Measurements from ENCODE around the gene LY6G5B.

Gene LY6G5B

DNA sequence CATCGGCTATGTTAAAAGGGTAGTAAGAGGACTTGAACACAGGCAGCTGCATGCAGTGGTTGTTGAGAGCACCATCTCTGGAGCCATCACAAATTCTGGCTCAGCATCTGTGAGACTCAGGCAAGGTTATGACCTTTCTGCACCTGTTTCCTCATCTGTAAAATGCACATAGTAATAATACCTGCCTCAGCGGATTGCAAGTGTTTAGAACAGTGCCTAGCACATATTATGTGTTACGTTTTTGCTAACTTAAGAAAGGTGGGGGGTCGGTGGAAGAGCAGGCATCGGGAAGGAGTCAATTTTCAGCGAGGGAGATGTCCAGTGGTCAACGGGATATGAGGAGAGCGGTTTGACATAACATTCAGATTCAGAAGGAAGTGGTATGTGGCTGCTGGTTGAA, 8.2 kb downstream of the LY6G5B start:
- TF ChIP-seq, protein P1, sequence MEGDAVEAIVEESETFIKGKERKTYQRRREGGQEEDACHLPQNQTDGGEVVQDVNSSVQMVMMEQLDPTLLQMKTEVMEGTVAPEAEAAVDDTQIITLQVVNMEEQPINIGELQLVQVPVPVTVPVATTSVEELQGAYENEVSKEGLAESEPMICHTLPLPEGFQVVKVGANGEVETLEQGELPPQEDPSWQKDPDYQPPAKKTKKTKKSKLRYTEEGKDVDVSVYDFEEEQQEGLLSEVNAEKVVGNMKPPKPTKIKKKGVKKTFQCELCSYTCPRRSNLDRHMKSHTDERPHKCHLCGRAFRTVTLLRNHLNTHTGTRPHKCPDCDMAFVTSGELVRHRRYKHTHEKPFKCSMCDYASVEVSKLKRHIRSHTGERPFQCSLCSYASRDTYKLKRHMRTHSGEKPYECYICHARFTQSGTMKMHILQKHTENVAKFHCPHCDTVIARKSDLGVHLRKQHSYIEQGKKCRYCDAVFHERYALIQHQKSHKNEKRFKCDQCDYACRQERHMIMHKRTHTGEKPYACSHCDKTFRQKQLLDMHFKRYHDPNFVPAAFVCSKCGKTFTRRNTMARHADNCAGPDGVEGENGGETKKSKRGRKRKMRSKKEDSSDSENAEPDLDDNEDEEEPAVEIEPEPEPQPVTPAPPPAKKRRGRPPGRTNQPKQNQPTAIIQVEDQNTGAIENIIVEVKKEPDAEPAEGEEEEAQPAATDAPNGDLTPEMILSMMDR (IDR thresholded peaks at IDR 0.05; ENCODE audit: low read depth, low read length) = no peak
- H3K4me3 ChIP-seq (ENCODE audit: low read depth, low read length) = no peak overlapping the region

GRCh38 chr6:31680226-31681134, 10.7 kb downstream of the LY6G5B start, which contains the start of gene LY6G5C:
Gene LY6G5C, minus strand, starts transcription at chr6:31681067. Its CDS starts 694 bp downstream, at chr6:31680373.
- peak within 1 kb of the TSS; percentile 57 for H3K4me3 ChIP-seq (ENCODE audit: low read depth, low read length)
- TF ChIP-seq, protein P1 (IDR thresholded peaks at IDR 0.05; ENCODE audit: low read depth, low read length) = peak; percentile 54

GRCh38 chr6:31681135-31681671, 11.4 kb downstream of the LY6G5B start:
- TF ChIP-seq, protein P1 (IDR thresholded peaks at IDR 0.05; ENCODE audit: low read depth, low read length) = no peak
- peak overlapping the region; percentile 57 for H3K4me3 ChIP-seq (ENCODE audit: low read depth, low read length)

DNA sequence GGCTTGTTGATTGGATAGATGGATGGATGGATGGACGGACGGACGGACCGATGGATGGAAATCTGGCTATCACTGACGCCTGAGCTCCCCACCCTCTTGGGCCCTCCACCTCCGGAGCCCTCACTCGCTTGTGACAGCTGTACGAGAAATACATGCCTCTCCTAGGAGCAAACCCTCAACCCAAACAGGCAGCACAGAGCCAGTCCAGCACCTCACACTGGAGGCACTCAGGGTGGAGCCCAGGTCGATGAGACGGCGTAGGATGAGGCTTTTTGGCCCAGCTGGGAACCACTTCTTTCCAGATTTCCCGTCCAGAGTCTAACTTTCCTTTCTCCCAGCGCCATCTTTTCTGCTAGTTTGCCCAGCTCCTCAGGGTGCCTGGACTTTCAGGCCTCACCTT, 13.8 kb downstream of the LY6G5B start:
- TF ChIP-seq, protein P1 (IDR thresholded peaks at IDR 0.05; ENCODE audit: low read depth, low read length) = no peak
- H3K4me3 ChIP-seq (ENCODE audit: low read depth, low read length) = no peak overlapping the region

- H3K4me3 ChIP-seq (ENCODE audit: low read depth, low read length) = no peak overlapping the region
- TF ChIP-seq, protein P1 (IDR thresholded peaks at IDR 0.05; ENCODE audit: low read depth, low read length) = no peak
Measured at GRCh38 chr6:31686483-31686882, 16.7 kb downstream of the LY6G5B start.

- no peak overlapping the region for H3K4me3 ChIP-seq (ENCODE audit: low read depth, low read length)
- TF ChIP-seq, protein P1 (IDR thresholded peaks at IDR 0.05; ENCODE audit: low read depth, low read length) = no peak
Measured at GRCh38 chr6:31687321-31687720, 17.5 kb downstream of the LY6G5B start.

All from WI38 (cell line).